Smooth muscle cell of the brain vasculature (primary cell): Measurements from ENCODE around the gene SLC41A3.
"Not testable (repeated sequence)": the region's sequence is repeated elsewhere in the genome, so short reads cannot be mapped to it uniquely, and the experiment has no call there.

Experiments
- DNase-seq: peaks from one replicate; pipeline ENCODE4 v3.0.0-alpha.2; 2012; ENCODE audit warnings: low read depth, low spot score

Gene SLC41A3

DNA sequence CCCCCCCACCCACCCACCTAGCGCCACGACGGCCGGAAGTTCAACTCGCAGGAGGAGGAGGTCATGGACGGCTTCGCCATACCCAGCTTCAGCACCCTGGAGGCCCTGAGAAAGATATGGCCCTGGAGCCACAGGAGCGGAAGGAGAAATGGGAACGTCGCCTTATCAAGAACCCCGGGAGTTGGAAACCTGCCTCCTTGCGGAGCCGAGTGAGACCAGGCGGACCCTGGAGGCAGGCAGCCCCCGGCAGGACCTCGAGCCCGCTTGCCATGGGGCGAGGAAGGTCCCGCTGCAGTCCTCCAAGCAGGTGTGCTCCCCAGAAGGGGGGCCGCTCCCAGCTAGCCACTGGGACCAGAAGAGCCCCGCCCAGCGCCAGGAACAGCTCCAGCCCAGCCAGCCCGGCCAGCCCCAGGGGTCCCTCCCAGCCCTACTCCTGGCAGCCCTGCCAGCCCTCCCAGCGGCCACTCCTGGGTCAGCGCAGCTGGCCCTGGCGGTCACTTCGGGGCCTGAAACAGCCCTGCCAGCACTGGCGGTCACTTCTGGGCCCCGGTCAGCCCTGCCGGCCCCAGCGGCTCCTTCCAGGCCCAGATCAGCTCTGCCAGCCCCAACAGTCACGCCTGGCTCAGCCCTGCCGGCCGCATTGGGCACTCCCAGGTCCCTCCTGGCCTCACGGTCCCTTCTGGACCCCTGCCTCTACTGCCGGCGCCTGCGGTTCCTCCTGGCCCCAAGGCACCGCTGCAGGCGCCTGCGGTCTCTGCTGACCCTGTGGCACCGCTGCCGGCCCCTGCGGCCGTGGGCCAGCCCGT, 125.2 kb downstream of the SLC41A3 start:
- DNase-seq = no peak

DNA sequence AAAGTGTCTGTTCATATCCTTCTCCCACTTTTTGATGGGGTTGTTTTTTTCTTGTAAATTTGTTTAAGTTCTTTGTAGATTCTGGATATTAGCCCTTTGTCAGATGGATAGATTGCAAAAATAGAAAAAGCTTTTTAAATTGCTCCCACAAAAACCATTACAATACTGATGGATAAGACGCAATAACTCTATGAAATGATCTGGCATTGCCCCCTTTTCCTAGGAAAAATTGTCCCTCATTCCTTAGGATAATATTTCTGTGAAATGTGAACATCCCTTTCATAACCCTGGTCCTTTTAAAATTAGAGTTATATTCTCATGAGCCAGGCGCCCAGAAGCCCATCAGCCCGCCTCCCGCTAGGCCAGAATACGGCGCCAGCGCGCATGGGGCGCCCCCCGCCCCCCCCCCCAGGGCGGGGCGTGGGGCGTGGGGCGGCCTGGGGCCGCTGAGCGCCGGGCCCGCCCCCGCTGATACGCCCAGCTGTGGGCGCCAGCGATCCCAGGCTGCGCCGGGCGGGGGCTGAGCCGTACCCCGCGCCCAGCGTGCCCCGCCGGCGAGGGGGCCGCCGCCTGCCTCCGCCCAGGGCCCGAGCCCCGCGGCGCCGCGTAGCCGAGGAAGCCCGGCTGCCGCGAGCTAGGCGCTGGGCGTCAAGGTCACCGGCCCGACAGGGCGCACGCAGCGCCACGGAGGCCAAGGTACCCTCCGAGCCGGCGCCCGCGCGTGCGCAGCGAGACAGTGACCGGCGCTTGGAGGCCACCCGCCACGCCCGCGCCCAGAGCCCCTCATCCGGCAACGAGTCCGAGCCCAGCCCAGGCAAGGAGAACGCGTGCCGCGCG, 126.0 kb downstream of the SLC41A3 start:
- DNase-seq = no peak

GRCh38 chr3:125957020-125957419, 126.9 kb downstream of the SLC41A3 start:
- not testable (repeated sequence) for DNase-seq
